IMR-90 (cell line): ENCODE results near the gene AKAP6. TPM values are rescaled to one million over a fixed set of nuclear protein-coding genes. Genes with fewer than 3 reads are reported as not detected.

Source experiments
- ATAC-seq: fragments of 200-7000 bp; cut with Tn5 transposase; 2 replicates; pipeline ENCODE4 v1.9.1; 2020; ENCODE audit warnings: low read depth, mild to moderate bottlenecking, moderate library complexity
- BruUV-seq: library from RNA; stranded (reverse); fragments of 400-500 nt; replicated peaks from 2 replicates; lab custom pipeline; 2021; lab: Mats Ljungman, UMichigan
- CTCF ChIA-PET: fragments of 300-600 bp; formaldehyde crosslinking; extraction: SDS; loops from one replicate; lab custom pipeline; 2021; ENCODE audit warnings: antibody characterized with exemption; lab: Yijun Ruan, JAX
- POLR2A ChIA-PET: fragments of 300-600 bp; sonication (Branson Sonifier 250); formaldehyde crosslinking; loops from one replicate; lab custom pipeline; 2022; ENCODE audit warnings: antibody characterized with exemption; ENCODE audit not compliant: unreplicated experiment; lab: Charles Lee
- DNase-seq: peaks from one replicate; pipeline ENCODE4 v3.0.0; 2013
- H2AFZ ChIP-seq: replicated peaks from 2 replicates; pipeline ENCODE3; 2013; ENCODE audit warnings: low read length, mild to moderate bottlenecking; ENCODE audit not compliant: poor library complexity
- H2AK5ac ChIP-seq: 2 replicates; pipeline ENCODE4 v1.6.1; 2013; ENCODE audit warnings: low read depth, low read length, inconsistent platforms
- H2AK9ac ChIP-seq: replicated peaks from 2 replicates; pipeline ENCODE3; 2013; ENCODE audit warnings: mild to moderate bottlenecking, low read depth, low read length, moderate library complexity; ENCODE audit not compliant: poor library complexity
- H2BK120ac ChIP-seq: 2 replicates; pipeline ENCODE4 v1.6.1; 2013; ENCODE audit warnings: low read depth, low read length, inconsistent platforms
- H2BK15ac ChIP-seq: 3 replicates; pipeline ENCODE4 v1.6.1; 2013; ENCODE audit warnings: low read depth, low read length, inconsistent platforms
- H2BK20ac ChIP-seq: 2 replicates; pipeline ENCODE4 v1.6.1; 2013; ENCODE audit warnings: low read depth, mild to moderate bottlenecking, inconsistent platforms, low read length, moderate library complexity
- H2BK5ac ChIP-seq: 2 replicates; pipeline ENCODE4 v1.6.1; 2013; ENCODE audit warnings: mild to moderate bottlenecking, low read depth, low read length, inconsistent platforms; ENCODE audit not compliant: poor library complexity, severe bottlenecking
- H3K14ac ChIP-seq: replicated peaks from 2 replicates; pipeline ENCODE4 v1.6.1; 2013; ENCODE audit warnings: low read depth, low read length, inconsistent platforms
- H3K18ac ChIP-seq: 2 replicates; pipeline ENCODE4 v1.6.1; 2013; ENCODE audit warnings: low read depth, low read length, control low read depth
- H3K23ac ChIP-seq: 2 replicates; pipeline ENCODE4 v1.6.1; 2013; ENCODE audit warnings: low read depth, low read length, inconsistent platforms
- H3K27ac ChIP-seq: 2 replicates; pipeline ENCODE4 v1.5.1; 2013; ENCODE audit warnings: mild to moderate bottlenecking, control low read depth, low read length; ENCODE audit not compliant: insufficient read depth
- H3K27me3 ChIP-seq: 2 replicates; pipeline ENCODE4 v1.6.1; 2013; ENCODE audit warnings: low read length; ENCODE audit not compliant: control insufficient read depth, insufficient read depth
- H3K36me3 ChIP-seq: 2 replicates; pipeline ENCODE4 v1.6.1; 2013; ENCODE audit warnings: low read length, mixed read lengths; ENCODE audit not compliant: control insufficient read depth, insufficient read depth
- H3K4ac ChIP-seq: 2 replicates; pipeline ENCODE4 v1.6.1; 2013; ENCODE audit warnings: low read depth, low read length, inconsistent platforms
- H3K4me1 ChIP-seq: 2 replicates; pipeline ENCODE4 v1.6.1; 2013; ENCODE audit warnings: low read length, mixed read lengths; ENCODE audit not compliant: control insufficient read depth, insufficient read depth
- H3K4me2 ChIP-seq: 2 replicates; pipeline ENCODE4 v1.6.1; 2013; ENCODE audit warnings: low read depth, mild to moderate bottlenecking, control low read depth, low read length, moderate library complexity
- H3K4me3 ChIP-seq: 2 replicates; pipeline ENCODE4 v1.5.1; 2013; ENCODE audit warnings: low read depth, mild to moderate bottlenecking, control low read depth, low read length, moderate library complexity; ENCODE audit not compliant: insufficient read depth
- H3K56ac ChIP-seq: 2 replicates; pipeline ENCODE4 v1.6.1; 2013; ENCODE audit warnings: low read length, inconsistent platforms; ENCODE audit not compliant: insufficient read depth; ENCODE audit errors: extremely low read depth
- H3K79me1 ChIP-seq, 2 experiments: 2 replicates each; pipeline ENCODE4 v1.6.1; 2013; ENCODE audit warnings: low read length in 2 of 2, inconsistent platforms in 1 of 2, low read depth in 1 of 2
- H3K9ac ChIP-seq: 2 replicates; pipeline ENCODE4 v1.6.1; 2013; ENCODE audit warnings: low read depth, low read length, control low read depth
- H3K9me1 ChIP-seq: 2 replicates; pipeline ENCODE4 v1.6.1; 2013; ENCODE audit warnings: low read length, inconsistent platforms; ENCODE audit not compliant: insufficient read depth
- H3K9me3 ChIP-seq: 2 replicates; pipeline ENCODE4 v1.6.1; 2013; ENCODE audit warnings: low read length; ENCODE audit not compliant: control insufficient read depth, insufficient read depth
- H4K20me1 ChIP-seq: 2 replicates; pipeline ENCODE4 v1.6.1; 2013; ENCODE audit warnings: low read length, inconsistent platforms; ENCODE audit not compliant: insufficient read depth
- H4K5ac ChIP-seq: 2 replicates; pipeline ENCODE4 v1.6.1; 2013; ENCODE audit warnings: mild to moderate bottlenecking, low read depth, low read length, control low read depth
- H4K8ac ChIP-seq, 2 experiments: 2 replicates each; pipeline ENCODE4 v1.6.1; 2013; ENCODE audit warnings: low read depth in 2 of 2, low read length in 2 of 2, control low read depth in 1 of 2, inconsistent platforms in 1 of 2
- H4K91ac ChIP-seq: 2 replicates; pipeline ENCODE4 v1.6.1; 2013; ENCODE audit warnings: low read depth, low read length, inconsistent platforms; ENCODE audit not compliant: insufficient read depth
- MAFK ChIP-seq: IDR thresholded peaks from 2 replicates; pipeline ENCODE4 v1.6.1; 2012; ENCODE audit warnings: low read depth, low read length, improper control_type of control experiment
- POLR2A ChIP-seq: IDR thresholded peaks from 2 replicates; pipeline ENCODE4 v1.6.1; 2012; ENCODE audit warnings: mild to moderate bottlenecking, low read depth, low read length
- SMC3 ChIP-seq: fragments of 150-350 bp; IDR thresholded peaks from 2 replicates; pipeline ENCODE4 v1.6.1; 2016; ENCODE audit warnings: low read depth, mild to moderate bottlenecking, antibody characterized with exemption, low read length, moderate library complexity
- WGBS, 2 experiments: methylation state at CpG; one replicate each; pipeline versions ENCODE4 v1.1.5 to v1.1.7; 2013; ENCODE audit warnings: missing lambda C conversion rate in 2 of 2; ENCODE audit not compliant: insufficient read length in 1 of 2; ENCODE audit errors: extremely low coverage in 2 of 2; 5-methylcytosine and 5-hydroxymethylcytosine counted together
- dilution Hi-C: fragments of 300-500 bp; cut with HindIII; formaldehyde crosslinking; loops from one replicate; pipeline ENCODE4 v1.14.3; 2018; ENCODE audit warnings: low sequenced_read_pairs; ENCODE audit not compliant: unreplicated experiment
- in situ Hi-C: fragments of 300-500 bp; cut with MboI; formaldehyde crosslinking; loops from 3 replicates; pipeline ENCODE4 v1.14.3; 2019; ENCODE audit warnings: low sequenced_read_pairs, inconsistent platforms, mixed read lengths
- intact Hi-C: fragments of 100-400 bp; cut with micrococcal nuclease; formaldehyde crosslinking; loops from 2 replicates; pipeline ENCODE4 v1.10.0; 2022
- polyA plus RNA-seq, 3 experiments: library from polyadenylated mRNA; depleted of rRNA; stranded (reverse); fragments of >200 nt; gene quantifications; 2 replicates each; pipeline ENCODE4 v1.2.3, GENCODE V29; 2012; ENCODE audit warnings: low replicate concordance in 1 of 3
- total RNA-seq: library from RNA; depleted of rRNA; stranded (reverse); fragments of >200 nt; gene quantifications from 2 replicates; pipeline ENCODE4 v1.2.3, GENCODE V29; 2012

The AKAP6 gene
- total and polyA plus RNA-seq, 2 of the 4 experiments (the other 2 are of a cell fraction) = 0.22 to 1.6 TPM

- TF ChIP-seq MAFK = no peak
Observed at GRCh38 chr14:32427726-32428528, 98.8 kb downstream of the AKAP6 start (continued).

- no TSS peak for BruUV-seq
- Histone ChIP-seq H2AFZ (no peak overlapping the region), H3K4me2 (no peak overlapping the region), H3K56ac (no peak overlapping the region), H2AK5ac (no peak overlapping the region), H3K4me1 (peaks cover 2% of the 10 kb centered on the region; the same call in 1 of the 2 replicates), H3K14ac (no peak overlapping the region), H3K9me3 (no peaks in the 10 kb centered on the region), H3K9me1 (no peaks in the 10 kb centered on the region), H4K91ac (no peak overlapping the region), H2BK120ac (no peak overlapping the region), H3K4me3 (no peak overlapping the region), H4K20me1 (no peaks in the 10 kb centered on the region), H4K5ac (no peak overlapping the region), H3K79me1 (no peaks in the 10 kb centered on the region), H2BK20ac (no peak overlapping the region), H3K27ac (no peak overlapping the region), H3K36me3 (no peaks in the 10 kb centered on the region), H3K9ac (no peak overlapping the region), H3K27me3 (no peaks in the 10 kb centered on the region), H3K4ac (no peak overlapping the region), H3K23ac (no peak overlapping the region), H4K8ac (no peak overlapping the region), H2AK9ac (no peak overlapping the region), H2BK15ac (no peak overlapping the region; the same call in 2 of the 3 replicates), H3K18ac (no peak overlapping the region), H2BK5ac (no peak overlapping the region)
- POLR2A ChIA-PET = no interaction called here
- intact Hi-C loops (no loop called here), in situ Hi-C loops (no loop called here), dilution Hi-C loops (no loop called here)
- CTCF ChIA-PET = no interaction called here
- DNase-seq (no peak), ATAC-seq (no peak)
- TF ChIP-seq MAFK = no peak
- TF ChIP-seq POLR2A = no peak
- no peak for TF ChIP-seq SMC3
- WGBS, 2 experiments = no CpG with 5 or more reads among the region's 4 CpGs
Observed at GRCh38 chr14:32428875-32429274, 99.8 kb downstream of the AKAP6 start.
